ENCODE data around the gene ST13. TPM values are rescaled to one million over a fixed set of nuclear protein-coding genes. Genes with fewer than 3 reads are reported as not detected.
A peak's percentile ranks its signal among the peaks of the same experiment; 100 is the strongest.
"Not testable (repeated sequence)": the region's sequence is repeated elsewhere in the genome, so short reads cannot be mapped to it uniquely, and the experiment has no call there.

The ST13 gene
- total RNA-seq, 1 donor from 2014 or later: 302 TPM

DNA sequence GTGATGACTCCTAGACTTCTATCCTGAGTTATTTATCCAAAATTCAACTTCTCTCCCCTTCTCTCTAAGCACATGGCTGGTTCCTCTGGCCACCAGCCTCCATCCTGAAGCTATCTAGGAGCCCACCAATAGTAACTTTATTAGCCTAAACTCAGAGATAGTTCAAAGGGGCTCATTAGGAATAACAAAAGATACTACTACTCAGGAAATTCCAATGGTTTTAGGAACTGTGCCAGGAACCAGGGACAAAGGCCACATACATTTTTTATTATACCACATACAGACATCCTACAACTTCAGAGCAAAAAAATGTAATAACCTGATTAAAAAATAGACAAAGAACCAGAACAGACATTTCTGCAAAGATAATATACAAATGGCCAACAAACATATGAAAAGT, 65.2 kb downstream of the ST13 start:
- H3K4me3 Mint-ChIP-seq (ENCODE audit: unreplicated experiment): no peak overlapping the region
- H3K27me3 Mint-ChIP-seq (ENCODE audit: unreplicated experiment): no peaks in the 10 kb centered on the region
- DNase-seq (ENCODE audit: low spot score): no peak
- no peak for TF ChIP-seq CTCF (IDR thresholded peaks at IDR 0.05; ENCODE audit: unreplicated experiment)
- no peaks in the 10 kb centered on the region for H3K9me3 Mint-ChIP-seq (ENCODE audit: unreplicated experiment)
- no peaks in the 10 kb centered on the region for H3K4me1 Mint-ChIP-seq (ENCODE audit: unreplicated experiment)
- H3K27ac Mint-ChIP-seq (ENCODE audit: unreplicated experiment): no peak overlapping the region
- H3K36me3 Mint-ChIP-seq (ENCODE audit: low read depth, unreplicated experiment): peaks cover 9% of the 10 kb centered on the region

- H3K27me3 Mint-ChIP-seq (ENCODE audit: unreplicated experiment): no peaks in the 10 kb centered on the region
- no peak for TF ChIP-seq CTCF (IDR thresholded peaks at IDR 0.05; ENCODE audit: unreplicated experiment)
- H3K4me3 Mint-ChIP-seq (ENCODE audit: unreplicated experiment): no peak overlapping the region
- H3K4me1 Mint-ChIP-seq (ENCODE audit: unreplicated experiment): no peaks in the 10 kb centered on the region
- H3K27ac Mint-ChIP-seq (ENCODE audit: unreplicated experiment): no peak overlapping the region
- H3K9me3 Mint-ChIP-seq (ENCODE audit: unreplicated experiment): no peaks in the 10 kb centered on the region
- peaks cover 9% of the 10 kb centered on the region for H3K36me3 Mint-ChIP-seq (ENCODE audit: low read depth, unreplicated experiment)
- DNase-seq (ENCODE audit: low spot score): no peak
Measured at GRCh38 chr22:40789131-40789530, 67.3 kb downstream of the ST13 start.

- H3K4me3 Mint-ChIP-seq (ENCODE audit: unreplicated experiment): no peak overlapping the region
- H3K4me1 Mint-ChIP-seq (ENCODE audit: unreplicated experiment): peaks cover 7% of the 10 kb centered on the region
- peaks cover 8% of the 10 kb centered on the region for H3K36me3 Mint-ChIP-seq (ENCODE audit: low read depth, unreplicated experiment)
- no peak for DNase-seq (ENCODE audit: low spot score)
- H3K27ac Mint-ChIP-seq (ENCODE audit: unreplicated experiment): peak overlapping the region; percentile 54
- H3K9me3 Mint-ChIP-seq (ENCODE audit: unreplicated experiment): no peaks in the 10 kb centered on the region
- no peaks in the 10 kb centered on the region for H3K27me3 Mint-ChIP-seq (ENCODE audit: unreplicated experiment)
- TF ChIP-seq CTCF (IDR thresholded peaks at IDR 0.05; ENCODE audit: unreplicated experiment): no peak
Measured at GRCh38 chr22:40782521-40782920, 73.9 kb downstream of the ST13 start.

DNA sequence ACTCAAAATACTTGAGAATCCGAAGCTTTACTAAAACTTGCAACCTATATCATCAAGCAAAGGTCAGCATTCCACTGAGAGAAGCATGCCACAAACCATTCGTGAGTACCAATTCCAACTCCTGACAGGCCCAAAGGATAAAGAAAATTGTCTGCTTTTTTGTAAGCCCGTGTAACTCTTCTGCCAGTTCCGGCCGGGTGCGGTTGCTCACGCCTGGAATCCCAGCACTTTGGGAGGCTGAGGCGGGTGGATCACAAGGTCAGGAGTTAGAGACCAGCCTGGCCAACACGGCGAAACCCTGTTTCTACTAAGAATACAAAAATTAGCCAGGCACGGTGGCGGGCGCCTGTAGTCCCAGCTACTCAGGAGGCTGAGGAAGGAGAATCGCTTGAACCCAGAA, 74.7 kb downstream of the ST13 start:
- H3K27ac Mint-ChIP-seq (ENCODE audit: unreplicated experiment); H3K36me3 Mint-ChIP-seq (ENCODE audit: low read depth, unreplicated experiment); H3K4me1 Mint-ChIP-seq (ENCODE audit: unreplicated experiment); DNase-seq (ENCODE audit: low spot score); H3K9me3 Mint-ChIP-seq (ENCODE audit: unreplicated experiment); H3K27me3 Mint-ChIP-seq (ENCODE audit: unreplicated experiment); H3K4me3 Mint-ChIP-seq (ENCODE audit: unreplicated experiment): not testable (repeated sequence)

Small RNA genes lying within 50 kb of the gene (microRNA-seq; reads per million reads assigned to microRNA genes)
- 0.63 reads per million for gene MIR4766 (ENCODE audit: unreplicated experiment)

Other genes with a start within 250 kb of the ST13 start
- gene MRTFA, start 219.9 kb downstream of the ST13 start, total RNA-seq (ENCODE audit: unreplicated experiment): 68.4 TPM
- 6.6 TPM for gene MCHR1, start 177.2 kb downstream of the ST13 start, total RNA-seq (ENCODE audit: unreplicated experiment)
- 18.1 TPM for gene SLC25A17, start 37.3 kb downstream of the ST13 start, total RNA-seq (ENCODE audit: unreplicated experiment)
- 23.5 TPM for gene XPNPEP3, start 509 bp upstream of the ST13 start, total RNA-seq (ENCODE audit: unreplicated experiment)
- gene DNAJB7, start 5.5 kb upstream of the ST13 start, total RNA-seq (ENCODE audit: unreplicated experiment): not detected
- 74.3 TPM for gene RBX1, start 94.7 kb upstream of the ST13 start, total RNA-seq (ENCODE audit: unreplicated experiment)
- gene EP300, start 236.0 kb upstream of the ST13 start, total RNA-seq (ENCODE audit: unreplicated experiment): 115 TPM

Data from endothelial cell (in vitro differentiated cells).